ENCODE results near the gene IRF7.

The IRF7 gene

DNA sequence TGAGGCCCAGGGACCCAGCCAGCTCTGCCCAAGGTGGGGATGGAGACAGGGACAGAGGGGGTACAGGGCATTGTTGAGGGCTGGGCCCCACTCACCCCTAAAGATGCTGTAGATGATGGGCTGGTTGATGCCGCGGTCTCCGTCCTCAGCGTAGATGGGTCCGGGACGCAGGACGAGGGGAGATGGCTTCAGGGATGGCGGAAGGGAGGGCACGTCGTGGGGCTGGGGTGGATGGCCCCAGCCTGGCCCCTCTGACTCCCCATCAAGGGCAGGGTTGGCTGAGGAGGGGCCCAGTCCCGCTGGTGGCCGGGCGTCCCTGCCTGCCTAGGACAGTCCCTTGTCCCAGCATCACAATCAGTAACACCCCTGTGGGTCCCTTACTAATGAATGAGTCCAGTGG, 4.5 kb upstream of the IRF7 start:
- DNase-seq: no peak

DNA sequence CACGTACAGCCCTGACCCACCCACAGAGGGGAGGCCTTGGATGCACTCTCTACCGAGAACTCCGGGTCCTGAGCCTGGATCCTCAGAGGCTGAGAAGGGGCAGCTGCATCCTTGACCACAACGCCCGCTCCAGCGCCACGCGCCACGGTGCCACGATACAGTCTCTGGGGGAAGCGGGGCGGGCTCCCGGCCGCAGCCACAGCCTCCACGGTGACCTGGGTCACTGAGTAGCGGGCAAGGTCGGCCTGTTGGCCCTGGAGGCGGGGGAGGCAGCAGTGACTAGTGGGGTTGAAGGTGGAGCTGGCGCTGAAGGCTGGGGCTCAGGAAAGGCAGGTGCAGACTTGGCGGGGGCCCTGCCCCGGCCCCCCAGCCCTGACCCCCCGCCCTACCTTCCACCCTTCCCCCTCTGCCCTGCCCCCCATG, 3.9 kb upstream of the IRF7 start:
- no peak for DNase-seq

DNA sequence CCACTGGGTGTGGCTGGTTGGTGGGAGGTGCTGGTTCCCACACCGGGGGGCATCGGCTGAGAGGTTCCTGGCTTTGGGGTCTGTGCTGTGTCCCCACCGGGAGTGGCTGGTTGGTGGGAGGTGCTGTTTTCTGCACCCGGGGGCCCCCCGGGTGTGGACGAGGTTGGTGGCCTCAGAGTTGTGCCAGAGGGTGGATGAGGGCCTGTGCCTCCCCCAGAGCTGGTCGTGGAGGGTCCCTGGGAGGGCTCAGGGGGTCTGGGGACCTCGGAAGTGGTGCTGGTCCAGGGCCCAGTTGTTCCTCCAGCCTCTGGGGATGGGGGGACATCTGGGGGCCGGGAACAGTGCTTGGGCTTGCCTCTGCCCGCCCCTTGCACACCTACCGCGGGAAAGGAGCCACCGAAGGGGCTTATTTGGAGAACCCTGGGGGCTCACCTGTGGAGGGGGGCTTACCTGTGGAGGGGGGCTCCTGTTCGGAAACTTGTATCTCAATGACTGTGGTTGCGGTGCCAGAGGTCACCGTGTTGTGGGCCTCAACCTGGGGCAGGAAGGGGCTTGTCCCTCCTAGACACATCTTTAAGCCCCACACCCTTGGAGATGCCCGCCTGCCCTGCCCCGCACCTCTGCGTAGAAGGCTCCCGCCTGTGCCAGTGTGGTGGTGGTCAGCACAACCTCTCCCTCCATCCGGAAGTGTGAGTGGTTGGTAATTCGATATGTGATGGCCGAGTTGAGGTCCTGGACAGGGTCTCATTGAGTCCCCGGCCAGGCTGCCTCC, 3.3 kb upstream of the IRF7 start:
- DNase-seq: no peak

DNA sequence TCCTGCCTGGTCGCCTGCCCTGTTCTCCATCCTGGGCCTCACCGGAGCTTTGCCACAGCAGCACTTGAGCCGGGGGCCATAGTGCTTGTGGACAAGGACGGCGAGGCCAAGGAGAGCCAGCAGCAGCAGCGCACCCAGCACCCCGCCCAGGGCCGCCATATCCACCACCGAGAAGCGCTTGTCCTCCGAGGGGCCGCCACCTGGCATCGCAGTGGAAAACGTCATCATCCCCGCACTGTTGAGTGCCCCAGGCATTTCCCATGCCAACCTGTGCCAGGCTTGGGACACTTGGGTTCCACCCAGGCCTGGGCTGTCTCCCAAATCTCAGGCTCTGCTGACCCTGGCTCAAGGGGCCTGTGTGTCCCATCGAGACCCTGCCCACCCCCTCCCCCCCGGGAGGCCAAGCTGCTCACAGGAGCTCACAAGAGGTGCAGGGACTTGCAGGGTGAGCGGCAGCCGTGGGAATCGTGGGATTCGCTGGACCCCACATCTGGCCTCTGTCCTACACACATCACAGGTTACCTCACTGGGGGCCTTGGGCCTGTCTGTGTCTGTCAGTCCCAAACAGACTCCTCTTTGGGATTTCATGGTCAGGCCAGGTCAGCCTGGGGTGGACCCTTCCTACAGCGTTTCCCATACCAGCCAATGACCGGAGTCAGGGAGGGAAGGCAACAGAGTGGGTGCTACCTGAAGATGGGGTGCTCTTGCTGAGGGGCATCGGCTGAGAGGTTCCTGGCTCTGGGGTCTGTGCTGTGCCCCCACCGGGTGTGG, 2.3 kb upstream of the IRF7 start:
- DNase-seq: no peak

DNA sequence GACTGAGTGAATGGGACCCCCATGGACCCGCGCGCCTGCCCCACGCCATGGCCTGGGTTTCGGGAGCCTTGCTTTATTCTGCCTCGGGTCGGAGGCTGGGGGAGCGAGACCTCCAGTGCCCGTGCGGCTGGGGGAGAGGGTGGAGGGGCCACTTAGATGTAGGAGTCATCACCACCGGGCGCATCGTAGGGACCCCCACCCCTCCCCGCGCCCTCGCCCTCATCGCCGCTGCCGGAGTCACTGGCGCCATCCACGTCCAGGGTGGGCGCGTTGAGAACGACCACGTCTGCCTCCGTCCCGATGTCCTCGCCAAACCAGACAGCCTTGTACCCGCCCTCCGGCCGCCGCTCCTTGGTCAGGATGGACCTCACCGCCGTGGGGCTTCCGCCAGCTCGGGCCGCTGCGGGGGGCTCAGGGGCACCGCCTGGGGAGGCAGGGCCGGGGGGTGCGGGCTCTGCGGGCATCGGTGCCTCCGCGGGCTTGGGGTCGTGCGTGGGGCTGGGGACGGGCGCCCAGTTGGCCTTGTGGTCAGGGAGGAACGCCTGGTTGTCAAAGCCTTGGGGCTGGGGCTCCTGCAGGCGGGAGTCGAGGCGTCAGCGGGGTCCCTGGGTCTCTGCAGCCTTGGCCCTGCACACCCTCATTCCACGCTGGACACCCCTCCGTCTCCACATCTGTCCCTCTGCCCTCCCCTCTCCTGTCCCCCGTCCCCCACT, 1.6 kb upstream of the IRF7 start:
- no peak for DNase-seq

- DNase-seq: no peak
Measured at GRCh38 chr11:616320-617198, 809 bp upstream of the IRF7 start.

GRCh38 chr11:614623-615503, 887 bp downstream of the IRF7 start:
- no peak for DNase-seq

DNA sequence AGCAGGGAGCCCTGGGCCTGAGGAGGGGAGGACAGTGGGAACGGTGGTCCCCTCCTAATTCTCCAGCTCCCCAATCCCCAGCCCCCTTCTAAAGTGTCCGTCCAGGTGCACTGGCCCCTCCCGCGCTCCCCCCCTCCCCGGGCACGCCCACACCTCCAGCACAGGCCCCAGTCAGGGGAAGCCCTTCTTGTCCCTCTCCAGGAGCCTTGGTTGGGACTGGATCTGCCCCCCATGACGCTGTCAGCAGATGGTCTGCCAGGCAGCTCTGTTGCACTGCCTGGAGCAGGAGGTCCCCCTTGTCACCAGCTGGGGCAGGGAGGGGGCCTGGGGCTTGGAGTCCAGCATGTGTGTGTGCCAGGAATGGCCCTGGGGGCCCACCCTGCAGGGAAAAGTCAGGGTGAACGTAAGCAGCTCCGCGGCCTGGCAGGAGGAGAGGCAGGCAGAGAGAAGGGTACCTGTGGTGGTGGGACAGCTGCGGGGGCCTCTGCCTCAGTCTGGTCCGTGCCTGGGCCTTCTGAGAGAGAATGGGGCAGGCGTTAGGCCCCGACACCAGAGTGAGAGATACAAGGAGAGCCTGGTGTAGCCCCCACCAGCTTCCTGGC, 1.6 kb downstream of the IRF7 start:
- no peak for DNase-seq

DNA sequence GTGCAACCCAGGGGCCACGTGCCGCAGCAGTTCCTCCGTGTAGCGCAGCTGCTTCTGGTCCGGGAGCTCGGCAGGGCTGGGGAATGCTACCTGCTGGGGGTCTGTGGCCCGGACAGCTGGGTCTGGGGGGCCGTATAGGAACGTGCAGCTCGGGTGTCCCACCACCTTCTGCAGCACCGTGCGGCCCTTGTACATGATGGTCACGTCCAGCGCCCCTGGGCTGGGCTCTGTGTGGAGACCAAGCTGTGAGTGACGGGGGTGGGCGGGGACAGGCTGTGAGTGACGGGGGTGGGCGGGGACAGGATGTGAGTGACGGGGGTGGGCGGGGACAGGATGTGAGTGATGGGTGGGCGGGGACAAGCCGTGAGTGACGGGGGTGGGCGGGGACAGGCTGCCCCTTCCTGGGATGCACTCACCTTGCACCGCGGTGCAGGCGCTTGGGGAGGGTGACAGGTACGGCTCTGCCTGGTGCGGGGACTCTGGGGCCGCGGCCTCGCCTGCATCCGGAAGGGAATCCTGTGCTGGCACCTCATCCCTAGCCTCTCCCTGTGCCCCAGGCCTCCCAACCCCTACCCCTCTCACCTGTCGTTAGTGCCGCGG, 2.3 kb downstream of the IRF7 start:
- DNase-seq: peak; percentile 27

- DNase-seq: no peak
Measured at GRCh38 chr11:612961-613300, 2.8 kb downstream of the IRF7 start.

GRCh38 chr11:612201-612960, 3.4 kb downstream of the IRF7 start:
- no peak for DNase-seq

GRCh38 chr11:611001-611996, 4.5 kb downstream of the IRF7 start:
- DNase-seq: no peak

- DNase-seq: no peak
Measured at GRCh38 chr11:610146-610801, 5.5 kb downstream of the IRF7 start.

GRCh38 chr11:609341-609811, 6.4 kb downstream of the IRF7 start:
- no peak for DNase-seq

DNA sequence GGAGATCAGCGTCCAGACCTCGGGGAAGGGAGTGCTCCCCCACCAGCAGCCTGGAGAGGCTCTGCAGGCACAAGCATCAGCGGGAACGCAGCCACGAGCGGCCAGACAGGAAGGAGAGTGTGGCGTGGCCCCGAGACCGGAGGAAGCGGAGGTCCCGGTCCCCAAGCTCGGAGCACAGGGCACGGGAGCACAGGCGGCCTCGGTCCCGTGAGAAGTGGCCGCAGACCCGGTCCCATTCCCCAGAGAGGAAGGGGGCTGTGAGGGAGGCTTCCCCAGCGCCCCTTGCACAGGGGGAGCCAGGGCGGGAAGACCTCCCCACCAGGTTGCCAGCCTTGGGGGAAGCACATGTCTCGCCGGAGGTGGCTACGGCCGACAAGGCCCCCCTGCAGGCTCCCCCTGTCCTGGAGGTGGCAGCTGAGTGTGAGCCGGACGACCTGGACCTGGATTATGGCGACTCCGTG, 6.9 kb downstream of the IRF7 start:
- no peak for DNase-seq

GRCh38 chr11:607971-608659, 7.6 kb downstream of the IRF7 start:
- no peak for DNase-seq

DNA sequence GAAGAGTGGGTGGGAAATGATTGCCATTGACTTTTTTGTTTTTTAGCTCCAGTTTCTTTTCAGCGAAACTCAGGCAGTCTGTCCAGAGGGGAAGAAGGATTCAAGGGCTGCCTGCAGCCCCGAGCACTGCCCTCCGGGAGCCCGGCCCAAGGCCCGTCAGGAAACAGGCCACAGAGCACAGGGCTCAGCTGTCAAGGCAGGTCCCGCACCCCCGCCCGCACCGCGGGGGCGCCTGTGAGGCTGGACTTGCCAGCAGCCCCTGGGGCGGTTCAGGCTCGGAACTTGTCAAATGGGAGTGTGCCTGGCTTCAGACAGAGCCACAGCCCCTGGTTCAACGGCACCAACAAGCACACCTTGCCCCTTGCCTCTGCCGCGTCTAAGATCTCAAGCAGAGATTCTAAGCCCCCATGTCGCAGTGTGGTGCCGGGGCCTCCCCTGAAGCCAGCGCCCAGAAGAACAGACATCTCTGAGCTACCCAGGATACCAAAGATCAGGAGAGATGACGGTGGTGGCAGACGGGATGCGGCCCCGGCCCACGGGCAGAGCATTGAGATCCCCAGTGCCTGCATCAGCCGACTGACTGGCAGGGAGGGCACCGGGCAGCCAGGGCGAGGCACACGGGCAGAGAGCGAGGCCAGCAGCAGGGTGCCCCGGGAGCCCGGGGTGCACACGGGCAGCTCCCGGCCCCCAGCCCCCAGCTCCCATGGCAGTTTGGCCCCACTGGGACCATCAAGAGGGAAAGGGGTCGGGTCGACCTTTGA, 8.6 kb downstream of the IRF7 start:
- no peak for DNase-seq
